Brain microvascular endothelial cell (primary cell): Measurements from ENCODE around the gene BMP5.
"Not testable (repeated sequence)": the region's sequence is repeated elsewhere in the genome, so short reads cannot be mapped to it uniquely, and the experiment has no call there.

Source experiments
- DNase-seq: peaks from one replicate; pipeline ENCODE4 v3.0.0-alpha.2; 2020
- H3K27ac ChIP-seq: fragments of 250-450 bp; sonication (Bioruptor Pico); 2 replicates; pipeline ENCODE4 v1.5.1; 2020; ENCODE audit warnings: mild to moderate bottlenecking, moderate library complexity
- H3K27me3 ChIP-seq: fragments of 250-450 bp; sonication (Bioruptor Pico); replicated peaks from 2 replicates; pipeline ENCODE4 v1.5.1; 2020; ENCODE audit warnings: mild to moderate bottlenecking
- H3K36me3 ChIP-seq: fragments of 250-450 bp; sonication (Bioruptor Pico); replicated peaks from 2 replicates; pipeline ENCODE4 v1.5.1; 2020; ENCODE audit warnings: mild to moderate bottlenecking
- H3K4me3 ChIP-seq: 2 replicates; pipeline ENCODE4 v1.5.1; 2011; ENCODE audit warnings: low read depth, mild to moderate bottlenecking, control low read depth, low read length, moderate library complexity
- CTCF ChIP-seq: IDR thresholded peaks from 2 replicates; pipeline ENCODE4 v1.5.1; 2011; ENCODE audit warnings: low read depth, mild to moderate bottlenecking, moderate library complexity, low read length, control low read depth, inconsistent platforms; ENCODE audit errors: missing control alignments
- in situ Hi-C: cut with HindIII; loops from 2 replicates; pipeline ENCODE4 v1.10.0; 2017; ENCODE audit warnings: low sequenced_read_pairs, low pct_ligation_motif_present

Gene BMP5

GRCh38 chr6:55913228-55914195, 38.1 kb upstream of the BMP5 start:
- in situ Hi-C loops: no loop called here

GRCh38 chr6:55910466-55910865, 35.1 kb upstream of the BMP5 start:
- H3K27ac ChIP-seq, H3K4me3 ChIP-seq, DNase-seq, in situ Hi-C loops, H3K27me3 ChIP-seq, H3K36me3 ChIP-seq: not testable (repeated sequence)

More at GRCh38 chr6:55913228-55914195, 38.1 kb upstream of the BMP5 start:
- H3K36me3 ChIP-seq: no peaks in the 10 kb centered on the region
- DNase-seq: no peak
- TF ChIP-seq CTCF: no peak
- no peaks in the 10 kb centered on the region for H3K27me3 ChIP-seq
- H3K4me3 ChIP-seq: no peak overlapping the region
- H3K27ac ChIP-seq: no peak overlapping the region

GRCh38 chr6:55909911-55910310, 34.5 kb upstream of the BMP5 start:
- DNase-seq, in situ Hi-C loops: not testable (repeated sequence)

GRCh38 chr6:55902796-55903195, 27.4 kb upstream of the BMP5 start:
- no peak overlapping the region for H3K4me3 ChIP-seq
- no peak overlapping the region for H3K27ac ChIP-seq
- no peak for TF ChIP-seq CTCF
- no peaks in the 10 kb centered on the region for H3K36me3 ChIP-seq
- DNase-seq: no peak
- in situ Hi-C loops: no loop called here
- H3K27me3 ChIP-seq: no peaks in the 10 kb centered on the region

More at GRCh38 chr6:55909911-55910310, 34.5 kb upstream of the BMP5 start:
- not testable (repeated sequence) for H3K27ac ChIP-seq, H3K4me3 ChIP-seq, H3K36me3 ChIP-seq, H3K27me3 ChIP-seq

GRCh38 chr6:55901765-55902270, 26.4 kb upstream of the BMP5 start:
- Histone ChIP-seq H3K27ac (no peak overlapping the region), H3K4me3 (no peak overlapping the region), H3K36me3 (no peaks in the 10 kb centered on the region), H3K27me3 (no peaks in the 10 kb centered on the region)
- DNase-seq: no peak
- in situ Hi-C loops: no loop called here
- no peak for TF ChIP-seq CTCF

- no peaks in the 10 kb centered on the region for H3K36me3 ChIP-seq
- no peak for TF ChIP-seq CTCF
- H3K27ac ChIP-seq: no peak overlapping the region
- in situ Hi-C loops: no loop called here
- H3K4me3 ChIP-seq: no peak overlapping the region
- no peaks in the 10 kb centered on the region for H3K27me3 ChIP-seq
- no peak for DNase-seq
Observed at GRCh38 chr6:55898342-55898741, 23.0 kb upstream of the BMP5 start.
